ENCODE results near the gene ZNF189.

The ZNF189 gene

DNA sequence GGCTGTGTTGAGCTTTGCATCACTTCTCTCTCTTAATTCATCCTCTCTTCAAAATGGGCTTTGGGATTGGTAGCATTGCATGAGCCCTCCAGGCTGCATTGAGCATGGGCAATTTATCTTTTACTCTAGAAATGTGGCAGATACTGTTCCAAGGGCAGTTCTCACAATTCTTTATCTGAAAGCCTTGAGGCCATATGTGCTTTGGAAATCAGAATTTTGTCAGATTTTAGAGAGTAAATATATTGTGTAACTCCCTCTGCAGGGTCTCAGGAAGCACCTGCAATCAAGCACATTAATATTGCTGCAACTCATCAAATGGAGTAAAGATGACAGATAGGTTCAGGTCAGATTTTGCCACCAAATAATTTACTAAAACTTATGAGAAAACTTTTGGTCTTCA is 19.3 kb downstream of the ZNF189 start:
- Histone ChIP-seq H3F3A (ENCODE audit: insufficient read depth, low read length) (no peaks in the 10 kb centered on the region), H3K9me2 (replicated peaks; ENCODE audit: insufficient read depth, low read length) (no peaks in the 10 kb centered on the region), H3K4me3 (ENCODE audit: low read length) (no peak overlapping the region), H3K4me1 (ENCODE audit: low read length) (no peaks in the 10 kb centered on the region), H3K27ac (ENCODE audit: low read length) (no peak overlapping the region), H3K4me2 (ENCODE audit: low read depth, low read length) (no peak overlapping the region), H3K9me3 (replicated peaks; ENCODE audit: insufficient read depth, low read length) (no peaks in the 10 kb centered on the region), H4K20me1 (ENCODE audit: insufficient read depth, low read length) (no peaks in the 10 kb centered on the region), H2AFZ (ENCODE audit: low read length) (no peak overlapping the region), H3K27me3 (replicated peaks; ENCODE audit: insufficient read depth, low read length) (no peaks in the 10 kb centered on the region), H3K36me3 (replicated peaks; ENCODE audit: insufficient read depth, low read length) (no peaks in the 10 kb centered on the region), H3K79me2 (ENCODE audit: low read length) (no peaks in the 10 kb centered on the region), H3K9ac (ENCODE audit: low read length) (no peak overlapping the region)
- TF ChIP-seq EZH2phosphoT487 (IDR thresholded peaks at IDR 0.05; ENCODE audit: low read length) = no peak
- no peak for DNase-seq

DNA sequence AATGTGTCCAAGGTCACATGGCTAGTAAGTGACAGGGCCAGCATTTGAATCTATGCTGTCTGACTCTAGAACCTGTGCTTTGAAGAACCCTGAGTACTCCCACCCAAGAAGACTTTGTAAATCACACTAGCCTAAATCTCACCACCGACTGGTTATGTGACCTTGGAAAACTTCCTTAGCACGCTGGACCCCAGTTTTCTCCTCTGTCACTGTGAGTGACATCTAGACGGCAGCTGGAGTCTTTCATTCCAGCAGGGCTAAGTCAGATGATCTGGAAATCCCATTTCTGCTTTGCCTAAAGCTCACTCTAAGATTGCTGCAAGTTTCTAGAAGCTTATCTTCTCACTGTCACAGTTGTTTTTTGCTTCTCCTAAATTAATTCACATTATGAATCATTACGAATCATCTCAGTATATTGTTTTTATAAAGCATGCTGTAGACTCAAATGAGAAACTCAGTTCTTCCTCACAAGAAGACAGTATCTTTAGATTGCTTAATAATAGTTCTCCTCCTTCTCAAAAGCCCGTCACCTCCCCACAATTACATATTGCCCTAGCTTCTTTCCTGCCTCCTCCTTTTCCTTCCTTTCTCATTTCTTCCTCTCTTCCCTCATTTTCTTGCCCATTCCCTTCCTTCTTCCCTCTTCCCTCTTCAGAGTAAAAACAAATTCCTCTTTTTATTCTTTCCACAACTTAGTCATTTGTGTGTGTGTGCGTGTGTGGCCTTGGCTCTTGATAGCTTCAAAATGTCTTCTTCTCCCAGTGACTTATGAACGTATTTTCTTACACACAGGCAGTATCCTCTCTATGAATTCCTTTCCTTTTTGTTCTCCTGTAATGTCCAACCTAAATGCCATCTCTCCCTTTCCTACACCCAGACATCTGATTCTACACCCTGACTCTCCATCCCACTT is 20.1 kb downstream of the ZNF189 start:
- Histone ChIP-seq H3K27ac (ENCODE audit: low read length) (no peak overlapping the region), H3K27me3 (replicated peaks; ENCODE audit: insufficient read depth, low read length) (no peaks in the 10 kb centered on the region), H3K36me3 (replicated peaks; ENCODE audit: insufficient read depth, low read length) (no peaks in the 10 kb centered on the region), H3K4me3 (ENCODE audit: low read length) (no peak overlapping the region), H3K4me2 (ENCODE audit: low read depth, low read length) (no peak overlapping the region), H3K9me3 (replicated peaks; ENCODE audit: insufficient read depth, low read length) (no peaks in the 10 kb centered on the region), H3K79me2 (ENCODE audit: low read length) (no peaks in the 10 kb centered on the region), H3F3A (ENCODE audit: insufficient read depth, low read length) (no peaks in the 10 kb centered on the region), H3K9me2 (replicated peaks; ENCODE audit: insufficient read depth, low read length) (no peaks in the 10 kb centered on the region), H4K20me1 (ENCODE audit: insufficient read depth, low read length) (no peaks in the 10 kb centered on the region), H2AFZ (ENCODE audit: low read length) (no peak overlapping the region), H3K4me1 (ENCODE audit: low read length) (no peaks in the 10 kb centered on the region), H3K9ac (ENCODE audit: low read length) (no peak overlapping the region)
- DNase-seq = no peak
- no peak for TF ChIP-seq EZH2phosphoT487 (IDR thresholded peaks at IDR 0.05; ENCODE audit: low read length)
- no peak for TF ChIP-seq EZH2 (optimal IDR thresholded peaks at IDR 0.05; ENCODE audit: low read depth, low read length)
- TF ChIP-seq, protein P1, sequence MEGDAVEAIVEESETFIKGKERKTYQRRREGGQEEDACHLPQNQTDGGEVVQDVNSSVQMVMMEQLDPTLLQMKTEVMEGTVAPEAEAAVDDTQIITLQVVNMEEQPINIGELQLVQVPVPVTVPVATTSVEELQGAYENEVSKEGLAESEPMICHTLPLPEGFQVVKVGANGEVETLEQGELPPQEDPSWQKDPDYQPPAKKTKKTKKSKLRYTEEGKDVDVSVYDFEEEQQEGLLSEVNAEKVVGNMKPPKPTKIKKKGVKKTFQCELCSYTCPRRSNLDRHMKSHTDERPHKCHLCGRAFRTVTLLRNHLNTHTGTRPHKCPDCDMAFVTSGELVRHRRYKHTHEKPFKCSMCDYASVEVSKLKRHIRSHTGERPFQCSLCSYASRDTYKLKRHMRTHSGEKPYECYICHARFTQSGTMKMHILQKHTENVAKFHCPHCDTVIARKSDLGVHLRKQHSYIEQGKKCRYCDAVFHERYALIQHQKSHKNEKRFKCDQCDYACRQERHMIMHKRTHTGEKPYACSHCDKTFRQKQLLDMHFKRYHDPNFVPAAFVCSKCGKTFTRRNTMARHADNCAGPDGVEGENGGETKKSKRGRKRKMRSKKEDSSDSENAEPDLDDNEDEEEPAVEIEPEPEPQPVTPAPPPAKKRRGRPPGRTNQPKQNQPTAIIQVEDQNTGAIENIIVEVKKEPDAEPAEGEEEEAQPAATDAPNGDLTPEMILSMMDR (IDR thresholded peaks at IDR 0.05; ENCODE audit: low read length) = no peak

DNA sequence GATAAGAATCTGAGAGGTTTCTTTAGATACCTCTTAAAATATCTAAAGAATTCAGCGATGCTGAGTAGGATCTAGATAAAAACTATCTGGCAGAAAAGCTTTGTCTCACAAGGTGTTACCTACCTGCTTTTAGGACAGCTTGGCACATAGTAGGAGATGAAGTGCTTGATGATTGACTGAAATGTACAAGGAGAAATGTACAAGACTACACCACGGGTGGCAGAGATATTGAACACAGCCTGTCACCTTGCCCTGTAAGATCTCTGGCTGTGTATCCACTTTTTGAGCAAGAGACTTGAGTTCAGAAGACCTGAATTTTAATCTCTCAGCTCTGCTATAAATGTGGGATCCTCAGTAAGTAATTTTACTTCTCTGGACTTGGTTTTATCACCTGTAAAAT is 21.2 kb downstream of the ZNF189 start:
- Histone ChIP-seq H3K27me3 (replicated peaks; ENCODE audit: insufficient read depth, low read length) (no peaks in the 10 kb centered on the region), H3F3A (ENCODE audit: insufficient read depth, low read length) (no peaks in the 10 kb centered on the region), H3K79me2 (ENCODE audit: low read length) (no peaks in the 10 kb centered on the region), H3K4me3 (ENCODE audit: low read length) (no peak overlapping the region), H3K4me1 (ENCODE audit: low read length) (peaks cover 1% of the 10 kb centered on the region), H3K9ac (ENCODE audit: low read length) (no peak overlapping the region), H3K36me3 (replicated peaks; ENCODE audit: insufficient read depth, low read length) (no peaks in the 10 kb centered on the region), H3K9me3 (replicated peaks; ENCODE audit: insufficient read depth, low read length) (no peaks in the 10 kb centered on the region), H3K27ac (ENCODE audit: low read length) (no peak overlapping the region), H3K9me2 (replicated peaks; ENCODE audit: insufficient read depth, low read length) (no peaks in the 10 kb centered on the region), H4K20me1 (ENCODE audit: insufficient read depth, low read length) (no peaks in the 10 kb centered on the region), H2AFZ (ENCODE audit: low read length) (no peak overlapping the region), H3K4me2 (ENCODE audit: low read depth, low read length) (no peak overlapping the region)
- no peak for TF ChIP-seq EZH2 (optimal IDR thresholded peaks at IDR 0.05; ENCODE audit: low read depth, low read length)
- TF ChIP-seq, protein P1 (IDR thresholded peaks at IDR 0.05; ENCODE audit: low read length) = no peak
- no peak for TF ChIP-seq EZH2phosphoT487 (IDR thresholded peaks at IDR 0.05; ENCODE audit: low read length)
- no peak for DNase-seq

DNA sequence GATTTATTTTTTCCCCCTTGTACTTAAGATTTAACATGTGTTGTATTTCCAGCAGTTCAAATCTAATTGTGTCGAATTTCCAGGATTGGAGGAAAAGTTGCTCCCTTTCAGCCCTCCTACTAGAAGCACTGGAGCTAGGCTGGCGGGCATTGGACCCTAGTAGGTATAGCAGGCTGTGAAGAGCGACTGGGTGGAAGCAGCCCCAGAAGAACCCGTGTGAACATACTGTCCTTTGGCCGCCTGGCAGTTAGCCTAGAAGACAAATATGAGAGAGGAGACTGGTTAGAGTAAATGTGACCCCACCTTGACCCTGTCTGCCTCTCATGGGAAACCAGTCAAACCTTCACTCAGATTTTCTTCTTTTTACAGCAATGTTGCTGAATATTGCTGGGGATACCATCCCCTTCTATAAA is 23.0 kb downstream of the ZNF189 start:
- no peaks in the 10 kb centered on the region for H3K9me3 ChIP-seq (replicated peaks; ENCODE audit: insufficient read depth, low read length)
- TF ChIP-seq EZH2phosphoT487 (IDR thresholded peaks at IDR 0.05; ENCODE audit: low read length) = no peak
- TF ChIP-seq, protein P1 (IDR thresholded peaks at IDR 0.05; ENCODE audit: low read length) = no peak
- TF ChIP-seq EZH2 (optimal IDR thresholded peaks at IDR 0.05; ENCODE audit: low read depth, low read length) = no peak
- no peak overlapping the region for H3K4me3 ChIP-seq (ENCODE audit: low read length)

More for the DNA sequence above, 23.0 kb downstream of the ZNF189 start:
- Histone ChIP-seq H3K4me1 (ENCODE audit: low read length) (peaks cover 19% of the 10 kb centered on the region), H3K27me3 (replicated peaks; ENCODE audit: insufficient read depth, low read length) (no peaks in the 10 kb centered on the region), H3K36me3 (replicated peaks; ENCODE audit: insufficient read depth, low read length) (no peaks in the 10 kb centered on the region), H3K4me2 (ENCODE audit: low read depth, low read length) (no peak overlapping the region), H3K79me2 (ENCODE audit: low read length) (no peaks in the 10 kb centered on the region), H3K27ac (ENCODE audit: low read length) (no peak overlapping the region), H3K9ac (ENCODE audit: low read length) (no peak overlapping the region), H4K20me1 (ENCODE audit: insufficient read depth, low read length) (no peaks in the 10 kb centered on the region), H2AFZ (ENCODE audit: low read length) (no peak overlapping the region), H3K9me2 (replicated peaks; ENCODE audit: insufficient read depth, low read length) (no peaks in the 10 kb centered on the region), H3F3A (ENCODE audit: insufficient read depth, low read length) (peaks cover 9% of the 10 kb centered on the region)
- no peak for DNase-seq

Measured in MM.1S (cell line).